Stimulated activated CD4-positive, alpha-beta T cell treated with anti-CD3 and anti-CD28 coated beads, Interleukin-12 subunit alpha, Interleukin-12 subunit beta, amount 100 ng/mL, for 4 hours (primary cell): ENCODE results near the gene TBC1D30.

Source experiments
- DNase-seq: peaks from one replicate; pipeline ENCODE4 v3.0.0-alpha.2; 2020

TBC1D30 gene

GRCh38 chr12:64912516-64913255 lies 88.2 kb downstream of the TBC1D30 start:
- DNase-seq: no peak

- no peak for DNase-seq
These were observed 90.8 kb downstream of the TBC1D30 start for GRCh38 chr12:64915242-64915641.

GRCh38 chr12:64916411-64917261 lies 92.2 kb downstream of the TBC1D30 start:
- no peak for DNase-seq

- DNase-seq: no peak
These were observed 93.9 kb downstream of the TBC1D30 start for GRCh38 chr12:64918344-64918743.

- DNase-seq: no peak
These were observed 94.4 kb downstream of the TBC1D30 start for GRCh38 chr12:64918801-64919200.

- DNase-seq: no peak
These were observed 98.4 kb downstream of the TBC1D30 start for GRCh38 chr12:64922853-64923252.

GRCh38 chr12:64923536-64923935 lies 99.1 kb downstream of the TBC1D30 start:
- no peak for DNase-seq
